SK-N-SH treated with all-trans-retinoic acid at 6 μM for 48 hours (cell line): Measurements from ENCODE around the gene KRT76.
"Not testable (repeated sequence)": the region's sequence is repeated elsewhere in the genome, so short reads cannot be mapped to it uniquely, and the experiment has no call there.

ENCODE experiments used
- ATAC-seq: fragments of 200-7000 bp; cut with Tn5 transposase; 3 replicates; pipeline ENCODE4 v1.9.1; 2020; ENCODE audit warnings: mild to moderate bottlenecking, moderate library complexity
- ARNTL ChIP-seq: fragments of 450-650 bp; formaldehyde crosslinking; IDR thresholded peaks from 2 replicates; pipeline ENCODE4 v1.5.0; 2020; ENCODE audit warnings: low read depth, mild to moderate bottlenecking, moderate library complexity, borderline replicate concordance
- CSDC2 ChIP-seq: fragments of 250-450 bp; sonication (Bioruptor Pico); IDR thresholded peaks from 2 replicates; pipeline ENCODE4 v1.5.0; 2020; ENCODE audit warnings: mild to moderate bottlenecking, moderate library complexity
- ESRRG ChIP-seq: fragments of 250-450 bp; sonication (Bioruptor Pico); IDR thresholded peaks from 2 replicates; pipeline ENCODE4 v1.6.1; 2021; ENCODE audit warnings: mild to moderate bottlenecking
- GLIS3 ChIP-seq: fragments of 250-450 bp; sonication (Bioruptor Pico); IDR thresholded peaks from 2 replicates; pipeline ENCODE4 v1.5.0; 2020; ENCODE audit warnings: mild to moderate bottlenecking, moderate library complexity
- ISL1 ChIP-seq: fragments of 250-450 bp; sonication (Bioruptor Pico); IDR thresholded peaks from 2 replicates; pipeline ENCODE4 v2.1.2; 2022; ENCODE audit warnings: mild to moderate bottlenecking, moderate library complexity
- OSR1 ChIP-seq: fragments of 250-450 bp; sonication (Bioruptor Pico); IDR thresholded peaks from 2 replicates; pipeline ENCODE4 v1.8.0; 2022; ENCODE audit warnings: moderate library complexity, mild to moderate bottlenecking, inconsistent platforms
- PPARA ChIP-seq: fragments of 250-450 bp; sonication (Bioruptor Pico); IDR thresholded peaks from 2 replicates; pipeline ENCODE4 v1.5.0; 2020; ENCODE audit warnings: mild to moderate bottlenecking, borderline replicate concordance
- RARB ChIP-seq: fragments of 250-450 bp; sonication (Bioruptor Pico); IDR thresholded peaks from 2 replicates; pipeline ENCODE4 v1.8.0; 2021; ENCODE audit warnings: mild to moderate bottlenecking, moderate library complexity
- SNAI2 ChIP-seq: fragments of 250-450 bp; sonication (Bioruptor Pico); IDR thresholded peaks from 2 replicates; pipeline ENCODE4 v1.5.0; 2020; ENCODE audit warnings: mild to moderate bottlenecking, moderate library complexity
- TCF4 ChIP-seq: fragments of 250-450 bp; sonication (Bioruptor Pico); IDR thresholded peaks from 2 replicates; pipeline ENCODE4 v1.8.0; 2021; ENCODE audit warnings: mild to moderate bottlenecking, moderate library complexity, borderline replicate concordance
- TOX ChIP-seq: fragments of 250-450 bp; sonication (Bioruptor Pico); IDR thresholded peaks from 2 replicates; pipeline ENCODE4 v1.8.0; 2021; ENCODE audit warnings: mild to moderate bottlenecking, moderate library complexity, borderline replicate concordance
- ZFP30 ChIP-seq: fragments of 450-650 bp; formaldehyde crosslinking; IDR thresholded peaks from 2 replicates; pipeline ENCODE4 v1.5.0; 2022; ENCODE audit warnings: mild to moderate bottlenecking, moderate library complexity
- ZNF70 ChIP-seq: fragments of 450-650 bp; formaldehyde crosslinking; IDR thresholded peaks from 2 replicates; pipeline ENCODE4 v1.5.0; 2020; ENCODE audit warnings: mild to moderate bottlenecking, moderate library complexity
- ZNF8 ChIP-seq: fragments of 450-650 bp; formaldehyde crosslinking; IDR thresholded peaks from 2 replicates; pipeline ENCODE4 v1.5.0; 2020; ENCODE audit warnings: mild to moderate bottlenecking, moderate library complexity
- TF ChIP-seq, protein P1 (sequence below): fragments of 250-450 bp; sonication (Bioruptor Pico); IDR thresholded peaks from 2 replicates; pipeline ENCODE4 v1.5.1; 2020; ENCODE audit warnings: low read depth, mild to moderate bottlenecking, moderate library complexity
- TF ChIP-seq, protein P2 (sequence below): fragments of 250-450 bp; sonication (Bioruptor Pico); IDR thresholded peaks from 2 replicates; pipeline ENCODE4 v1.8.0; 2020; ENCODE audit warnings: mild to moderate bottlenecking, moderate library complexity, borderline replicate concordance
- TF ChIP-seq, protein P3 (sequence below): fragments of 250-450 bp; sonication (Bioruptor Pico); IDR thresholded peaks from 2 replicates; pipeline ENCODE4 v1.8.0; 2021; ENCODE audit warnings: low read depth, mild to moderate bottlenecking, moderate library complexity, borderline replicate concordance
- TF ChIP-seq, protein P4 (sequence below): fragments of 250-450 bp; sonication (Bioruptor Pico); IDR thresholded peaks from 2 replicates; pipeline ENCODE4 v1.5.1; 2021; ENCODE audit warnings: mild to moderate bottlenecking, moderate library complexity

The KRT76 gene

DNA sequence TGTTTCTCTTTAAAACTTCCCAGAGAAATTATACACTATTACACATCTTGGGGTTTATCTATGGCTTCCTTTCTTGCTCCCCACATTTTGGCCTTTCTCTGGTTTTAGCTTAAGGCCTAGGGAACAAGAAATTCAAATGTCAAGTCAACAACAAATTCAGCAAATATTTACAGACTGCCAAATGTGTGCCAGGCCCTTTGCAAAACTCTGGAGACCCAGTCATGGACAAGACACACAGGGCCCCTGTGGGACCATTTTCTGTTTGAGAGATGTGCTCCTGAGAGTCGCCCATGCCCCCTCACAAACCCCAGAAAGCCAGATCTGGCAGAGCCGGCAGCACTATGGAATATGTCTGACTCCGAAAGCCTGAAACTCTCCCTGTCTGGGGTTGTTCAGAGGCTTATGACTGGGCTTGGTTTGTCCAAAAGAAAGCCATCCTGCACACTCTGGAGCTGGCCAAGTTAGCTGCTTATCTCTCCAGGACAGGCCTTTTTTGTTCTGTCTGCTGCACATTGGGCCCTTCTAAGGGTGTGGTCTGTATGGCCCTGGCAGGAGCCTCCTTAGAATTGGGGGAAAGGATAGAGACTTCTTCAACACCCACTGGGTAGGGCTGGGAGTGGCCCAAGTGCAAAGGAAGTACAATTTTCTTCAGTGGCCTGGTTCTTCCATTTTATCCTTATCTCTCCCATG is 19.8 kb upstream of the KRT76 start:
- no peak for TF ChIP-seq TOX (CRISPR knock-in tag)
- ATAC-seq, result no peak

DNA sequence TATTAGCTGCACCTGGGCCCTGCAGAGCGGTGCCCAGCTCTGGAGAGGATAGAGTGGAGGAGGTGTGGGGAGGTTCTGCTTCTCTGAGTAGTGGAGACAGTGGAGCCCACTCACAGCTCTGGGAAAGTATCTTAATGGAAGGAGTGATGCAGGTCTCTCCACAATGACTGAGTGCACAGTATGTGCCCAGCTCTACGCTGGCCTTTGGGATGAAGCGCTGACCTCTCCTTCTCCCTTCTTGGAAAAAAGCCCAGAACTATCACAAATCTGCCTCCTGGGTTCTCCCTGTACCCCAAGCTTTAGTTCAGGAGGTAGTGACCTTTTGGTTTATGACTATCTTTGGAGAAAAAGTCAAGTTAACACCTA is 19.3 kb upstream of the KRT76 start:
- TF ChIP-seq CSDC2 (CRISPR knock-in tag) (no peak), GLIS3 (no peak), SNAI2 (CRISPR knock-in tag) (no peak), ISL1 (CRISPR knock-in tag) (no peak), OSR1 (CRISPR knock-in tag) (no peak), TCF4 (CRISPR knock-in tag) (no peak)
- TF ChIP-seq, protein P1, sequence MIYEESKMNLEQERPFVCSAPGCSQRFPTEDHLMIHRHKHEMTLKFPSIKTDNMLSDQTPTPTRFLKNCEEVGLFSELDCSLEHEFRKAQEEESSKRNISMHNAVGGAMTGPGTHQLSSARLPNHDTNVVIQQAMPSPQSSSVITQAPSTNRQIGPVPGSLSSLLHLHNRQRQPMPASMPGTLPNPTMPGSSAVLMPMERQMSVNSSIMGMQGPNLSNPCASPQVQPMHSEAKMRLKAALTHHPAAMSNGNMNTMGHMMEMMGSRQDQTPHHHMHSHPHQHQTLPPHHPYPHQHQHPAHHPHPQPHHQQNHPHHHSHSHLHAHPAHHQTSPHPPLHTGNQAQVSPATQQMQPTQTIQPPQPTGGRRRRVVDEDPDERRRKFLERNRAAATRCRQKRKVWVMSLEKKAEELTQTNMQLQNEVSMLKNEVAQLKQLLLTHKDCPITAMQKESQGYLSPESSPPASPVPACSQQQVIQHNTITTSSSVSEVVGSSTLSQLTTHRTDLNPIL (CRISPR knock-in tag), result no peak
- TF ChIP-seq, protein P2, sequence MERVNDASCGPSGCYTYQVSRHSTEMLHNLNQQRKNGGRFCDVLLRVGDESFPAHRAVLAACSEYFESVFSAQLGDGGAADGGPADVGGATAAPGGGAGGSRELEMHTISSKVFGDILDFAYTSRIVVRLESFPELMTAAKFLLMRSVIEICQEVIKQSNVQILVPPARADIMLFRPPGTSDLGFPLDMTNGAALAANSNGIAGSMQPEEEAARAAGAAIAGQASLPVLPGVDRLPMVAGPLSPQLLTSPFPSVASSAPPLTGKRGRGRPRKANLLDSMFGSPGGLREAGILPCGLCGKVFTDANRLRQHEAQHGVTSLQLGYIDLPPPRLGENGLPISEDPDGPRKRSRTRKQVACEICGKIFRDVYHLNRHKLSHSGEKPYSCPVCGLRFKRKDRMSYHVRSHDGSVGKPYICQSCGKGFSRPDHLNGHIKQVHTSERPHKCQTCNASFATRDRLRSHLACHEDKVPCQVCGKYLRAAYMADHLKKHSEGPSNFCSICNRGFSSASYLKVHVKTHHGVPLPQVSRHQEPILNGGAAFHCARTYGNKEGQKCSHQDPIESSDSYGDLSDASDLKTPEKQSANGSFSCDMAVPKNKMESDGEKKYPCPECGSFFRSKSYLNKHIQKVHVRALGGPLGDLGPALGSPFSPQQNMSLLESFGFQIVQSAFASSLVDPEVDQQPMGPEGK (CRISPR knock-in tag), result no peak
- no peak for ATAC-seq

DNA sequence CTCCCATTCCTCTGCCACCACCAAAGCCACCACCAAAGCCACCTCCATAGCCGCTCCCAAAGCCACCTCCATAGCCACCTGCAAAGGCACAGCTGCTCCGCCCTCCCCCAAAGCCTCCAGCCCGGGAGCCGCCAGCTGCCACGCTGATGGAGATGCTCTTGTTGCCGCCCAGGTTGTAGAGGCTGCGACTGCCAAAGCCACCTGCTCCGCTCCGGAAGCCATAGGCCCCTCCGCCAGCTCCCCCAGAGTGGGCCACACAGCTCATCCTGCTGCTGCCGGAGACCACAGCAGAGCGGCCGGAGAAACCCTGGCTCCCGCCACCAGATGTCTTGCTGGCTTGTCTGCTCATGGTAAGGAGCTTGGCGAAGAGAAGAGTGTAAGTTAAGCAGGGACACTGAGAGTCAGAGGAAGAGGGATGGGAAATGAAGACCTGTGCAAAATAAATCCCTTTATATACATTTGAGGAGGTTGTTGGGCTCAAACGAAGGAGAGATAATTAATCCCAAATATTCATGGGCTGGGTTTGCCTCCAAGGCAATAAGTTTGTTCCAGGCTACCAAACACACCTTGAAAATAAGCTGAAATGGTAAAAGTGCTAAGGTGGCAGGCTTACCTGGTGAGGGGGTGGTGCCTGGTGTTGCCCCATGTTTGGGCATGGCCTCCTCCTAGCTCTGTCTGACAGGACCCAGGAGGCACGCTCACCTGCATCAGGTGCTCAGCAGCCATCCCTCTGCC is 18.7 kb upstream of the KRT76 start, which contains the start of gene KRT3:
Gene KRT3 (minus strand): TSS at position 424 of the 735 bp plus-strand sequence. CDS start 75 bp downstream, at position 349.
- TF ChIP-seq ESRRG, result no peak
- no peak for TF ChIP-seq ARNTL (CRISPR knock-in tag)
- TF ChIP-seq ZFP30, result no peak
- no peak for TF ChIP-seq ZNF70
- TF ChIP-seq ISL1 (CRISPR knock-in tag), result no peak
- TF ChIP-seq, protein P3, sequence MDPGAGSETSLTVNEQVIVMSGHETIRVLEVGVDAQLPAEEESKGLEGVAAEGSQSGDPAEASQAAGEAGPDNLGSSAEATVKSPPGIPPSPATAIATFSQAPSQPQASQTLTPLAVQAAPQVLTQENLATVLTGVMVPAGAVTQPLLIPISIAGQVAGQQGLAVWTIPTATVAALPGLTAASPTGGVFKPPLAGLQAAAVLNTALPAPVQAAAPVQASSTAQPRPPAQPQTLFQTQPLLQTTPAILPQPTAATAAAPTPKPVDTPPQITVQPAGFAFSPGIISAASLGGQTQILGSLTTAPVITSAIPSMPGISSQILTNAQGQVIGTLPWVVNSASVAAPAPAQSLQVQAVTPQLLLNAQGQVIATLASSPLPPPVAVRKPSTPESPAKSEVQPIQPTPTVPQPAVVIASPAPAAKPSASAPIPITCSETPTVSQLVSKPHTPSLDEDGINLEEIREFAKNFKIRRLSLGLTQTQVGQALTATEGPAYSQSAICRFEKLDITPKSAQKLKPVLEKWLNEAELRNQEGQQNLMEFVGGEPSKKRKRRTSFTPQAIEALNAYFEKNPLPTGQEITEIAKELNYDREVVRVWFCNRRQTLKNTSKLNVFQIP (CRISPR knock-in tag), result no peak
- no peak for TF ChIP-seq ZNF8
- TF ChIP-seq SNAI2 (CRISPR knock-in tag), result no peak
- no peak for TF ChIP-seq RARB (CRISPR knock-in tag)
- TF ChIP-seq, protein P1 (CRISPR knock-in tag), result no peak
- TF ChIP-seq PPARA (CRISPR knock-in tag), result no peak
- TF ChIP-seq, protein P4, sequence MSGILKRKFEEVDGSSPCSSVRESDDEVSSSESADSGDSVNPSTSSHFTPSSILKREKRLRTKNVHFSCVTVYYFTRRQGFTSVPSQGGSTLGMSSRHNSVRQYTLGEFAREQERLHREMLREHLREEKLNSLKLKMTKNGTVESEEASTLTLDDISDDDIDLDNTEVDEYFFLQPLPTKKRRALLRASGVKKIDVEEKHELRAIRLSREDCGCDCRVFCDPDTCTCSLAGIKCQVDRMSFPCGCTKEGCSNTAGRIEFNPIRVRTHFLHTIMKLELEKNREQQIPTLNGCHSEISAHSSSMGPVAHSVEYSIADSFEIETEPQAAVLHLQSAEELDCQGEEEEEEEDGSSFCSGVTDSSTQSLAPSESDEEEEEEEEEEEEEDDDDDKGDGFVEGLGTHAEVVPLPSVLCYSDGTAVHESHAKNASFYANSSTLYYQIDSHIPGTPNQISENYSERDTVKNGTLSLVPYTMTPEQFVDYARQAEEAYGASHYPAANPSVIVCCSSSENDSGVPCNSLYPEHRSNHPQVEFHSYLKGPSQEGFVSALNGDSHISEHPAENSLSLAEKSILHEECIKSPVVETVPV (CRISPR knock-in tag), result no peak
- TF ChIP-seq CSDC2 (CRISPR knock-in tag), result no peak
- ATAC-seq, result no peak

DNA sequence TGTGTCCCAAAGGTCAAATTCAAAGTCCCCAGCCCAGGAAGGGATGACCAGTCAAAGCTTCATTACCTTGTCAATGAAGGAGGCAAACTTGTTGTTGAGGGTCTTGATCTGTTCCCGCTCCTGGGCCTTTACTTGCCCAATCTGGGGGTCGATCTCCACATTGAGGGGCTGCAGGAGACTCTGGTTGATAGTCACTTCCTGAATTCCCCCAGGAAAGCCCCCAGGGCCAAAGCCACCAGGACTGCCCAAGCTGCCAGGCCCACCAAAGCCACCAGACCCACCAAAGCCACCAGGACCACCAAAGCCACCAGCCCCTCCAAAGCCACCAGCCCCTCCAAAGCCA is 18.2 kb upstream of the KRT76 start:
- not testable (repeated sequence) for ATAC-seq
